GM19463 (cell line): ENCODE data around the gene BRD1.

Experiments
- ATAC-seq: cut with Tn5 transposase; IDR thresholded peaks from one replicate; pipeline ENCODE4 v1.9.1; 2021; ENCODE audit warnings: mild to moderate bottlenecking, moderate library complexity; ENCODE audit not compliant: unreplicated experiment

The BRD1 gene

GRCh38 chr22:49827853-49828598, at the start of gene BRD1:
Gene BRD1 (minus strand): TSS chr22:49827873. CDS start chr22:49824317, 3,556 bp downstream.
- no peak for ATAC-seq

GRCh38 chr22:49873228-49873940, 45.7 kb upstream of the BRD1 start:
- ATAC-seq = no peak

GRCh38 chr22:49872347-49872746, 44.7 kb upstream of the BRD1 start:
- ATAC-seq = no peak

- no peak for ATAC-seq
Observed at GRCh38 chr22:49871482-49871881, 43.8 kb upstream of the BRD1 start.

- ATAC-seq = no peak
Observed at GRCh38 chr22:49869845-49870712, 42.4 kb upstream of the BRD1 start.

GRCh38 chr22:49869086-49869830, 41.6 kb upstream of the BRD1 start:
- ATAC-seq = no peak

GRCh38 chr22:49867303-49868265, 39.9 kb upstream of the BRD1 start:
- ATAC-seq = no peak

- no peak for ATAC-seq
Observed at GRCh38 chr22:49866646-49867045, 39.0 kb upstream of the BRD1 start.

- no peak for ATAC-seq
Observed at GRCh38 chr22:49866134-49866533, 38.5 kb upstream of the BRD1 start.

GRCh38 chr22:49865156-49865555, 37.5 kb upstream of the BRD1 start:
- no peak for ATAC-seq

- ATAC-seq = no peak
Observed at GRCh38 chr22:49863931-49864330, 36.3 kb upstream of the BRD1 start.

- no peak for ATAC-seq
Observed at GRCh38 chr22:49862496-49862776, 34.8 kb upstream of the BRD1 start.

- no peak for ATAC-seq
Observed at GRCh38 chr22:49861642-49862495, 34.2 kb upstream of the BRD1 start.

- ATAC-seq = no peak
Observed at GRCh38 chr22:49858827-49859226, 31.2 kb upstream of the BRD1 start.

- ATAC-seq = no peak
Observed at GRCh38 chr22:49856766-49857618, 29.3 kb upstream of the BRD1 start.

GRCh38 chr22:49856343-49856742, 28.7 kb upstream of the BRD1 start:
- ATAC-seq = no peak

- ATAC-seq = no peak
Observed at GRCh38 chr22:49855251-49855911, 27.7 kb upstream of the BRD1 start.
